Lower leg skin (tissue), 3 donors: ENCODE data around the gene HIBCH.
"Not testable (repeated sequence)": the region's sequence is repeated elsewhere in the genome, so short reads cannot be mapped to it uniquely, and the experiment has no call there.

Source experiments
- POLR2A ChIP-seq, 2 donors: fragments of 450-650 bp; IDR thresholded peaks; one replicate each; pipeline ENCODE4 v1.6.1; 2016 to 2017; ENCODE audit warnings: antibody characterized with exemption in 2 of 2, mild to moderate bottlenecking in 1 of 2, moderate library complexity in 1 of 2
- TF ChIP-seq, protein P1 (sequence below), 3 donors: fragments of 450-650 bp; IDR thresholded peaks; one replicate each; pipeline ENCODE4 v1.5.1; 2016; ENCODE audit warnings: antibody characterized with exemption in 3 of 3, mild to moderate bottlenecking in 3 of 3, moderate library complexity in 2 of 3

DNA sequence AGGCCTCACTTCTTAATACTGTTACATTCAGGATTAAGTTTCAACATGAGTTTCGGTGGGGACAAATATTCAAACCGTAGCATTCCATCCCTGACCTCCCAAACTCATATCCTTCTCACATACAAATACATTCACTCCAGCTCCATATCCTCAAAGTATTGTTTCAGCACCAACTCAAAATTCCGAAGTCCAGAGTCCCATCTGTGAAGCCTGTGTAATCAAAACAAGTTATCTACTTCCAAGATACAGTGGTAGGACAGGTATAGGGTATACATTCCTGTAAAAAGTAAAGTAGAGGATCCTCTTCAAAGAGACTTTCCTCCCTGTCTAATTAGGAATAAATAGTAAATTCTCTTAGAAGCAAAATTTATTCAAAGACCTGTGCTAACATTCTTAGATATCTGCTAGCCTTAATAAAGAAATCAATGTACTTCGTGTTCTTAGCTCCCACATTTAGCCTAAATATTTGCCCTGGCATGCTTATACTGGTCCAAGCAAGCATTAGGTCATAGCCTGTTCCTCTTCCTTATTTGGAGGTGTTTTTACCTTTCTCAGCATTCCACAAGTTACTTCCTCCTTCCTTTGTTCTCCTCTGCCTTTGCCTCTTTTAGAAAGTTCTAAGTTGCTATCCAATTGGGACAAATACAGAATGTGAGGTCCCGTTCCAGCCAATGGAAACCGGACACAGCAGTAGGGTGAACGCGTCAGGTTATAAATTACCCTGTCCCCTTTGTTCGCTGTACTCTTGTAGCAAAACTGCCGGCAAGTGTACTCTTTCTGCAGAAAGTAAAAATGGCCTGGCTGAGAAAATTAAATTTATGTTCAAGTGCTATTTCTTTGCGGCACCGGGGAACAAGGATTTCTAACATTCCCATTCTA lies 40.1 kb downstream of the HIBCH start:
- TF ChIP-seq, protein P1, sequence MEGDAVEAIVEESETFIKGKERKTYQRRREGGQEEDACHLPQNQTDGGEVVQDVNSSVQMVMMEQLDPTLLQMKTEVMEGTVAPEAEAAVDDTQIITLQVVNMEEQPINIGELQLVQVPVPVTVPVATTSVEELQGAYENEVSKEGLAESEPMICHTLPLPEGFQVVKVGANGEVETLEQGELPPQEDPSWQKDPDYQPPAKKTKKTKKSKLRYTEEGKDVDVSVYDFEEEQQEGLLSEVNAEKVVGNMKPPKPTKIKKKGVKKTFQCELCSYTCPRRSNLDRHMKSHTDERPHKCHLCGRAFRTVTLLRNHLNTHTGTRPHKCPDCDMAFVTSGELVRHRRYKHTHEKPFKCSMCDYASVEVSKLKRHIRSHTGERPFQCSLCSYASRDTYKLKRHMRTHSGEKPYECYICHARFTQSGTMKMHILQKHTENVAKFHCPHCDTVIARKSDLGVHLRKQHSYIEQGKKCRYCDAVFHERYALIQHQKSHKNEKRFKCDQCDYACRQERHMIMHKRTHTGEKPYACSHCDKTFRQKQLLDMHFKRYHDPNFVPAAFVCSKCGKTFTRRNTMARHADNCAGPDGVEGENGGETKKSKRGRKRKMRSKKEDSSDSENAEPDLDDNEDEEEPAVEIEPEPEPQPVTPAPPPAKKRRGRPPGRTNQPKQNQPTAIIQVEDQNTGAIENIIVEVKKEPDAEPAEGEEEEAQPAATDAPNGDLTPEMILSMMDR (IDR thresholded peaks at IDR 0.05), result not testable (repeated sequence)
- not testable (repeated sequence) for TF ChIP-seq POLR2A (IDR thresholded peaks at IDR 0.05)
